Natural killer cell treated with Interleukin-12 subunit alpha and Interleukin-12 subunit beta and Interleukin-15 and Interleukin-18, amount 100 ng/mL, for 72 hours (primary cell): Measurements from ENCODE around the gene NECTIN1. TPM values are rescaled to one million over a fixed set of nuclear protein-coding genes. Genes with fewer than 3 reads are reported as not detected.

Experiments
- ATAC-seq, 2 donors: fragments of 150-1000 bp; cut with Tn5 transposase in 1 of 2; sonication (Bioruptor Pico), chemical (Tn5 transposase) in 1 of 2; 2 replicates each; pipeline ENCODE4 v1.10.0; 2021
- DNase-seq: peaks from one replicate; pipeline ENCODE4 v3.0.0; 2022; ENCODE audit warnings: low spot score
- H3K27ac Mint-ChIP-seq, 2 donors: 1 replicate in 1 of 2; 2 replicates in 1 of 2; pipeline ENCODE4 v1.8.0; 2022; ENCODE audit warnings: mixed read lengths in 2 of 2, mild to moderate bottlenecking in 1 of 2, moderate library complexity in 1 of 2
- H3K27me3 Mint-ChIP-seq, 2 donors: 1 replicate in 1 of 2; 2 replicates in 1 of 2; pipeline ENCODE4 v1.8.0; 2022; ENCODE audit warnings: mixed read lengths in 2 of 2
- H3K36me3 Mint-ChIP-seq: one replicate; pipeline ENCODE4 v1.8.0; 2022; ENCODE audit warnings: mixed read lengths
- H3K4me1 Mint-ChIP-seq, 2 donors: 1 replicate in 1 of 2; 2 replicates in 1 of 2; pipeline ENCODE4 v1.8.0; 2022; ENCODE audit warnings: low read depth in 2 of 2, mixed read lengths in 2 of 2, mild to moderate bottlenecking in 1 of 2
- H3K4me3 Mint-ChIP-seq: one replicate; pipeline ENCODE4 v1.8.0; 2022; ENCODE audit warnings: mixed read lengths
- H3K9me3 Mint-ChIP-seq: 2 replicates; pipeline ENCODE4 v1.8.0; 2022; ENCODE audit warnings: mixed read lengths
- total RNA-seq, 2 donors: library from RNA; stranded (reverse); gene quantifications; one replicate each; pipeline ENCODE4 v1.2.3, GENCODE V29; 2022

NECTIN1 gene
- total RNA-seq, 2 donors from 2014 or later: 2.3 to 2.6 TPM

DNA sequence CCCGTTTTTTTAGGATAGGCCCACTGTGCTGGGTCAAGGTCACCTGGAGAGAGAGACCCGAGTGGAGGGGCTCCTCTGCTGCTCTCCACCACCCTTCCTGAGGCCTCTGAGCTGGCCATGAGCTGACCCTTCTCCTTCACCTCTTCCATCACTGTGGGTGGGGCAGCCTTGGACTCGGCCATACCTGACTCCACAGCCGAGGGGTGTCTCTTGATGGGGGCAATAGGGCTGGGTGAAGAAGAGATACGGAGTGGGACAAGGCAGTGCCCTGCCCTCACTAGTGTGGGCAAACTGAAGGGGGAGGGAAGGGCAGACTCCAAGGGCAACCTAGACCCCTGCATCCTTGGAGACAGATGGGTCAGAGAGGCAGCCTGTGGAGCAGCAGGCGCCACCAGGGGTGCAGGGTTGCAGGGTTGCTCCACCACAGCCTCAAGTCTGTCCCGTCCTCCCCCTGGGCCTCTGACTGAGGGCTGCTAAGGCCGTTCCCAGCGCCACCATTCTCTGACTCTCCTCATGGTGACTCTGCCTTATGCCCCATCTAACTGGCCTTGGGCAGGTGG, 20.1 kb upstream of the NECTIN1 start:
- Mint-ChIP-seq H3K27me3 (peaks cover 38 to 46% of the 10 kb centered on the region in 2 donors), H3K27ac (no peak overlapping the region), H3K4me3 (no peak overlapping the region), H3K4me1 (peaks cover 4 to 7% of the 10 kb centered on the region in 2 donors), H3K9me3 (no peaks in the 10 kb centered on the region), H3K36me3 (no peaks in the 10 kb centered on the region)
- DNase-seq (no peak), ATAC-seq (no peak)

DNA sequence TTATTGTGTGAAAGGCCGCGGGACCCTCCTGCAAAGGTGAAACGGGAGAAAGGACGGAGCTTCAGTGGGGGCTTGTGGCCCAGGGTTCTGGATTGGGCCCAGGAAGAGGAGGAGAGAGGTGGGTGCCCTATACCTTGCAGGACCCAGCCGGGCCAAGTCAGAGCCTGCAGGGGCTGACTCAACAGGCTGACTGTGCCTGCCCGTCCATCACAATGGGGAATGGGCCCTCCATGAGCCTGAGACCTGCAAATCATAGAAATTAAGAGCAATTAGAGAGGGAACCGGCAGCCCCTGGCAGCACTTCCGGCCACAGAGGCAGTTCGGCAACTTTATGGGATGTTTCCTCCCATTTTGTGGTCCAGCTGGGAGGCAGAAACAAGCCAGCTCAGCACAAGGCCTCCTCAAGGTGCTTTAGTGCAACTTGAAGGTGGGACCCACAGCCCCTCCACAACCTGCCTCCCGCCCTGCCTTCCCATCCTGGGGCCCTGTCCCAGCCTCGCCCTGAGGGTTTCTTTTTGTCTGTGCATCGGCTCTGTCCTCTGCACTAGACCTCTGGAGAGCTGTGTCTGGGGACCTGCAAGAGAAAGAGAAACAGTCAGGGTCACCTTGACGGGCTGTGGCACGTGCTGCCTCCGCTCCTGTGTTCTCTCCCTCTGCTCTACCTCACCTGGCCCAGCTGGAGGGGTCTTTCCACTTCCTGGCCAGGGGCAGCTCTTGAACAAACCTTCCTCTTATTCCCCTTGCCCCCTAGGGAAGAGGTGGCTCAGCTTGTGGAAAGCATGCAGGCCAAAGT, 19.1 kb upstream of the NECTIN1 start:
- Mint-ChIP-seq H3K9me3 (no peaks in the 10 kb centered on the region), H3K36me3 (no peaks in the 10 kb centered on the region), H3K4me3 (no peak overlapping the region), H3K27me3 (peaks cover 41 to 51% of the 10 kb centered on the region in 2 donors), H3K4me1 (peaks cover 4 to 7% of the 10 kb centered on the region in 2 donors), H3K27ac (no peak overlapping the region)
- ATAC-seq (no peak), DNase-seq (no peak)

DNA sequence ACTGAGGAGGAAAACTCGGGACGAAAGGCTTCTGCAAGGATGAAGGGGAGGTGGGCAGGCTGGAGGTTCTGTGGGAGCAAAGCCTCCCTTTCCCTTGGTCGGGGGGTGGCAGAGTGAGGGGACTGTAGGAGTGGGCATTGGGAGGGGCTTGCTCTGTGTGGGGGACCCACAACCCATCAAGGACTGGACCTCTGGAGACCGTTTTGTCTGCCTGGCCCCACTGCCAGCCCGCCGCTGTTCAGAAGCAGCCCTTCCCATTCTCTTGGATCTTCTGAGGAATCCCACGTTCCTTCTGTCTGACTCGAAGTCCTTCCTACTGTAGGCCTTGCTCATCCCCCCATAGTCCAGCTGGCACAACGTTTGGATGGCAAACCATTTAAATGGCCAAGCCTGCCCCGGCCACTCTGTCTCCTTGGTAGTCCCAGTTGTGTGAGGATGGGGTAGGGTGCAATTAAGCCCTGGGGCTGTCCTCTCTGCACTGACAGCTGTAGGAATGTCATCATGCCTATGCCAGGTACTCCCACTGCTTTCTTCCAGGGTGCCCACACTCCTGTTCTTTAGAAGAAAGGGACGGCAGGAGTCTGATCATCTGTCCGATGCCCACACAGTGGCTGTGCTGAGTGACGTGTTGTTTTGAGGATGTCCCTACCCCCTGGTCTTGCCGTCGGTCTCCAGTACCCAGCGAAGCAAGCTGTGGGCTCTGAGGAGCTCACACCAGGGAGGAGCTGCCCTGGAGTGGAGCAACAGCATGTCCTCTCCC, 17.0 kb upstream of the NECTIN1 start:
- Mint-ChIP-seq H3K27me3 (peaks cover 42 to 50% of the 10 kb centered on the region in 2 donors), H3K36me3 (no peaks in the 10 kb centered on the region), H3K9me3 (no peaks in the 10 kb centered on the region), H3K4me1 (peaks cover 6 to 8% of the 10 kb centered on the region in 2 donors), H3K27ac (no peak overlapping the region), H3K4me3 (no peak overlapping the region)
- no peak for ATAC-seq
- no peak for DNase-seq

DNA sequence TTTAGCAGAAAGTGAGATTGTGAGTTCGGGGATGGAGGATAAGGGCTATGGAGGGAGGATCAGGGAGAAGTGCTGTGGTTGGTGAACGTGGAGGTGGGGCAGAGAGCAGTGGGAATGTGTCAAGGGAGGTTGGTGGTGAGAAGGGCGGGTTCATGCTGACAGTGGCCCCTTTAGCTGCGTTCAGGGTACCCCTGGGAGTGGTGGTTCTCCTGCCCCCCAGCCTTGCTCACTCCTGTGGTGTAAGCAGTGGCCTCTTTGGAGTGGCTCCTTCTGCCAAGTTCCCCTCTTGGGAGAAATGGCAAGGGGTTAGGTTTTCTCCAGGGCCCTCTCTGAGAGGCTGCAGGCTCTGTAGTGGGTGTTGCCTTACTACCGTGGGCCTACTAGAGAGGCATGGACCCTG, 16.1 kb upstream of the NECTIN1 start:
- H3K27ac Mint-ChIP-seq: no peak overlapping the region
- H3K36me3 Mint-ChIP-seq: no peaks in the 10 kb centered on the region
- peaks cover 6 to 8% of the 10 kb centered on the region in 2 donors for H3K4me1 Mint-ChIP-seq
- DNase-seq: no peak
- H3K4me3 Mint-ChIP-seq: no peak overlapping the region
- H3K9me3 Mint-ChIP-seq: no peaks in the 10 kb centered on the region
- no peak for ATAC-seq
- peaks cover 43 to 50% of the 10 kb centered on the region in 2 donors for H3K27me3 Mint-ChIP-seq

DNA sequence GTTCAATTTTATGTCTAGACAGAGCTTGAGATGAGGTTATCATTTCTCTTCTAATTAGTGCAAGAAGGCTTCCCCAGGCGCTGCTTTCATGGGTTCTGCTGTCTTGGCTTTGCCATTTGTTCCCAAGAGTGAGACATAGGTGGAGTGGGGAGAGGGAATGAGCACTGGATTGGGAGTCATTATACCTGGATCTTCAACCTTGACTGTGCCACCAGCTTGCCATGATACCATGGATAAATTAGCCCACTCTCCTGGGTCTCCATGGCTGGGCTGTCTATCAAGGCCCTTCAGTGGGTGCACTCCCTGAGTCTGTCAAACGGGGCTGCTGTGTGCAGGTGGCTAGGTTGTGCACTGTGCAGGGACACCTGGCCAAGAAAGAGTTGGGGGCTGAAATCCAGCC, 15.6 kb upstream of the NECTIN1 start:
- Mint-ChIP-seq H3K27ac (no peak overlapping the region), H3K27me3 (peaks cover 46 to 50% of the 10 kb centered on the region in 2 donors), H3K36me3 (no peaks in the 10 kb centered on the region), H3K4me1 (peaks cover 6 to 8% of the 10 kb centered on the region in 2 donors), H3K4me3 (no peak overlapping the region), H3K9me3 (no peaks in the 10 kb centered on the region)
- ATAC-seq (no peak), DNase-seq (no peak)

DNA sequence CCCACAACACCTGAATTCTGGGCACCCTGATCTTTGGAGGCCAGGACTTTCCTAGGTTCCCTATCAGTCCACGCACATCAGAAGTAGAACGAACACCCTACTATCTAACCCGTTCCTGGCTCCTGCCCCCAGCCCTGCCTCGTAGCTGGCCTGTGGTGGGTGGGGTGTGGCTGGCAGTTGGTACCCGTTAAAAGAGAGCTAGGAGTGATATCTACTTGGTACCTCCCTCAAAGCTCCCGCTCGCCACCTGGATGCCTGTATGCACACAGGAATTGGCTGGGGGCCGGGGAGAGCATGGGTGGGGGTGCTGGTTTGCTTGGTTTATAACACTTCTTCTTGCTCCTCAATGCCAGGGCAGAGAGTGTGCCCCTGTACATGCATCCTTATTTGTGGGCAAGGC, 14.0 kb upstream of the NECTIN1 start:
- Mint-ChIP-seq H3K27ac (no peak overlapping the region), H3K4me3 (no peak overlapping the region), H3K4me1 (peaks cover 6 to 8% of the 10 kb centered on the region in 2 donors), H3K27me3 (peaks cover 46 to 50% of the 10 kb centered on the region in 2 donors), H3K9me3 (no peaks in the 10 kb centered on the region), H3K36me3 (no peaks in the 10 kb centered on the region)
- ATAC-seq (no peak), DNase-seq (no peak)

DNA sequence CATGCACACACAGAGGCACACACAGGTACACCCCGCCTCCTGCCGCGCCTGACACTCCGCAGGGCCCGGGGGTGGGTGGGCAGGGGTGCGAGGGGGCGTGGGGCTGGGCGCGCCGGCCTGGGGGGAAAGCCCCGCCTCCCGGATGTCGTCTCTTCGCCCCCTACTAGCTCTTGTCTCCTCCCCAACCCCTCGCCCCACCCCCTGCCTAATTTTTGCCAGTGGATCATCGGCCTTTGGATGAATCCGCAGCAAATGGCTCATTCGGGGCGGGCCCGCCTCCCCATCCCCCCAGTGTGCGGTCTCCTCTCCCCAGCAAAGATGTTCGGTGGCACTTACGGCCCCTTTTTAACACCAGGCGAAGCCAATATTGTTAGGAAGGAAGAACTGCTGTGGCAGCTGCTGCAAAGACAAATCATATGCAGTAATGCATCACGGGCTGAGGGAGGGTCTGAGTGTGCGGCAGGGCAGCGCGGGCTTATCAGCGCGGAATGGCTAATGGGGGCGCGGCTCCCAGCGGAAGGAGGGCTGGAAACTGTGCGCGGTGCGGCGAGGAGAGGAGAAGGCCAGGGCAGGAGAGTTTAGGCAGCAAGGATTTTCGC, 13.4 kb upstream of the NECTIN1 start:
- peak overlapping the region; percentile 19 for H3K4me3 Mint-ChIP-seq
- no peak for DNase-seq

DNA sequence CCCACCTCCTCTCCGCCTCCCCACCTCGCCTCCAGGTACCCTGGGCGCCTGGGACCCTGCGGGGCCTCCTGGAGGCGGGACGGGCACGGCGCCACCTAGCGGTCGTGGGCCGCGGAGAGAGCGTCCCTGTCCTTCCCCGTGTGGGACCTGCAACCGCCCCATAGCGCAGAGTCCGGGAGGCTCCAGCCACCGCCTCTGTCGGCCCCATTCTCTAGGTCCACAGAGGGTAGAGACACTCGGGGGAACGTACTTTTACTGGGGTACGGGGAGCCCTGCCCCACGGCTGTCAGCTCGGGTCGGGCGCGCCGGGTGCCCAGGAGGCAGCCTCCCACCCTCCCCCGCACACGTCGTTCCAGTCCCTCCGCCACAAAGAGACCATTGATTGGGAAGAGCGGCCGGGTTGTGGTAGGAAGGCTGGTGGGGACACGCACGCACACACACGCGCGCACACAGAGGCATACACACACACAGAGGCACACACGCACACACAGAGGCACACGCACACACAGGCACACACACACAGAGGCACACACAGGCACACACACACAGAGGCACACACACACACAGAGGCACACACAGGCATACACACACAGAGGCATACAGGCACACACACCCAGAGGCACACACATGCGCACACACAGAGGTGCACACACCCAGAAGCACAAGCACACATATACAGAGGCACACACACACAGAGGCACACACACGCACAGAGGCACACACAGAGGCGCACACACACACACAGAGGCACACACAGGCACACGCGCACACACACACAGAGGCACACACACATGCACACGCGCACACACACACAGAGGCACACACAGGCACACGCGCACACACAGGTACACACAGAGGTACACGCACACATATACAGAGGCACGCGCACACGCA, 12.6 kb upstream of the NECTIN1 start:
- H3K9me3 Mint-ChIP-seq: no peaks in the 10 kb centered on the region
- ATAC-seq (peak; percentile 67 to 77), DNase-seq (no peak)
- H3K4me3 Mint-ChIP-seq: peak overlapping the region; percentile 19
- H3K4me1 Mint-ChIP-seq: peaks cover 6 to 8% of the 10 kb centered on the region in 2 donors
- H3K36me3 Mint-ChIP-seq: no peaks in the 10 kb centered on the region
- H3K27me3 Mint-ChIP-seq: peaks cover 46 to 48% of the 10 kb centered on the region in 2 donors
- no peak overlapping the region for H3K27ac Mint-ChIP-seq

More for the DNA sequence above, 13.4 kb upstream of the NECTIN1 start:
- Mint-ChIP-seq H3K4me1 (peaks cover 6 to 8% of the 10 kb centered on the region in 2 donors), H3K9me3 (no peaks in the 10 kb centered on the region), H3K27ac (no peak overlapping the region), H3K27me3 (peaks cover 45 to 47% of the 10 kb centered on the region in 2 donors), H3K36me3 (no peaks in the 10 kb centered on the region)
- ATAC-seq: no peak

DNA sequence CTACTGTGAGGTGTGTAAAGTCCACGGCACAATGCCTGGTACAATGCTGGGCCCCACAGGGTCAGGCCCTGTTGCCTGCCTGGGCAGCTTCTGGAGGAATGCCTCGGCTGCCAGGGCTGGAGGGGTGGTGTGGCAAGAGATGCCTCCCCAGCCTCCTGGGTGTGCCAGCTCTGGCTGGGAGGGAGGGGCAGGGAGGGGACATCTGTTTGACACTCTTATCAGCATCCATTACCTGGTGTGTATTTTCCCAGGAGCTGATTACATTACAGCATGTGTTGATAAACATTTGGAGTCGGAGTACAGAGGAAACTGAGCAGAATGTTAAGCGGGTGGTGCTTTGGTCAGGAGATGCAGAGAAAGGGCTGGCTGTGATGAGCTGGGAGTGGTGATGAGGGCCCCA, 11.0 kb upstream of the NECTIN1 start:
- no peak for ATAC-seq
- peaks cover 49 to 51% of the 10 kb centered on the region in 2 donors for H3K27me3 Mint-ChIP-seq
- H3K4me3 Mint-ChIP-seq: no peak overlapping the region

DNA sequence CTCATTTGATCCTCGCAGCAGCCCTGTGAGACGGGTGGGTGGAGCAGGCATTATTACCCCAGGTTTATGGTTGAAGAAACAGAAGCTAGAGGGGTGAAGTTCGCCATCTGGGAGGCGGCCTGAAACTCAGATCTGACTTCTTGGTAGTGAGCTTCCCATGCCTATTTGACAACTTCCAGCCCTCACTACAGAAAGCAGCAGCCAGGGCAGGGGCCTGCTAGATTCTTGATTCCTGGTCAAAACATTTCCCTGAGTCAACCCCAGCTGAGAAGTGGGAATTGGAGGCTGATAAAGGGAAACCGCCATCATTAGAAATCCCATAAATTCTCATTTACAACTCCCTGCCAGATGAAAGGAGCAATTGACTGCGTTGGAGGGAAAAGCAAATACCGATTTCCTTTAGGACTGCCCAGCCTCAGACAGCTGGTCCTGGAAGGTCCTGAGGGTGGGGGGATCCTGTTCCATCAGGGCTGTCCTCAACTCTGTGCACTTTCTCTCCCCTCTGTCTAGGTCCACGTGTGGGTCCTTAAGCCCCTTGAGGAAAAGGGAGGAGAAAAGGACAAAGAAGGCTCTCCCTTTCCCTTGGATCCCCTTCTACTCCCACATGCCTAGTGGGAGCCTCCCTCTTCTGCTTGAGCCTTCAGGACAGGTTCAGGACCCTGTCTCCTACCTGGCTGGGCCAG, 10.2 kb upstream of the NECTIN1 start:
- no peak for DNase-seq
- no peaks in the 10 kb centered on the region for H3K36me3 Mint-ChIP-seq
- H3K27me3 Mint-ChIP-seq: peaks cover 44 to 48% of the 10 kb centered on the region in 2 donors
- no peak overlapping the region for H3K4me3 Mint-ChIP-seq
- no peaks in the 10 kb centered on the region for H3K9me3 Mint-ChIP-seq
- ATAC-seq: no peak
- H3K27ac Mint-ChIP-seq: no peak overlapping the region
- peaks cover 6 to 8% of the 10 kb centered on the region in 2 donors for H3K4me1 Mint-ChIP-seq

More for the DNA sequence above, 11.0 kb upstream of the NECTIN1 start:
- no peak for DNase-seq
- no peaks in the 10 kb centered on the region for H3K36me3 Mint-ChIP-seq
- no peak overlapping the region for H3K27ac Mint-ChIP-seq
- no peaks in the 10 kb centered on the region for H3K9me3 Mint-ChIP-seq
- H3K4me1 Mint-ChIP-seq: peaks cover 6 to 8% of the 10 kb centered on the region in 2 donors

DNA sequence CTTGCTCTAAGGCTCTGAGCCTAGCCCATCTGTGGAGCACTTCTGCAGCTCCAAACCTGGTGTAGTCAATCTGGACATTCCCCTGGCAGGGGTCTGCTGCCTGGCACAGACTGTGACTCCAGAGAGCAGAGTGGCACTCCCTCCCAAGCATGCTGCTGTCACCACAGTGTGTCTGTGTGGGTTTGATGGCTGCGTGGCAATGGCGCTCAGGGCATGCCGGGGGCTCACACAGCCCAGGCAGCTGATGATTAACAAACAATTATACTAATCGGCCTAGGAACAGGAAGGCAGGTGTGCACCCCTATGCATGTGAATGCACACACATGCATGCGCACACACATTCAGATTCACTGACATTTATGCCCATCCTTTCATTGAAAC, 9.0 kb upstream of the NECTIN1 start:
- no peak for DNase-seq
- H3K4me1 Mint-ChIP-seq: peaks cover 6 to 8% of the 10 kb centered on the region in 2 donors
- H3K4me3 Mint-ChIP-seq: no peak overlapping the region
- H3K9me3 Mint-ChIP-seq: no peaks in the 10 kb centered on the region
- H3K27me3 Mint-ChIP-seq: peaks cover 45 to 47% of the 10 kb centered on the region in 2 donors
- no peak for ATAC-seq
- no peak overlapping the region for H3K27ac Mint-ChIP-seq
- no peaks in the 10 kb centered on the region for H3K36me3 Mint-ChIP-seq

DNA sequence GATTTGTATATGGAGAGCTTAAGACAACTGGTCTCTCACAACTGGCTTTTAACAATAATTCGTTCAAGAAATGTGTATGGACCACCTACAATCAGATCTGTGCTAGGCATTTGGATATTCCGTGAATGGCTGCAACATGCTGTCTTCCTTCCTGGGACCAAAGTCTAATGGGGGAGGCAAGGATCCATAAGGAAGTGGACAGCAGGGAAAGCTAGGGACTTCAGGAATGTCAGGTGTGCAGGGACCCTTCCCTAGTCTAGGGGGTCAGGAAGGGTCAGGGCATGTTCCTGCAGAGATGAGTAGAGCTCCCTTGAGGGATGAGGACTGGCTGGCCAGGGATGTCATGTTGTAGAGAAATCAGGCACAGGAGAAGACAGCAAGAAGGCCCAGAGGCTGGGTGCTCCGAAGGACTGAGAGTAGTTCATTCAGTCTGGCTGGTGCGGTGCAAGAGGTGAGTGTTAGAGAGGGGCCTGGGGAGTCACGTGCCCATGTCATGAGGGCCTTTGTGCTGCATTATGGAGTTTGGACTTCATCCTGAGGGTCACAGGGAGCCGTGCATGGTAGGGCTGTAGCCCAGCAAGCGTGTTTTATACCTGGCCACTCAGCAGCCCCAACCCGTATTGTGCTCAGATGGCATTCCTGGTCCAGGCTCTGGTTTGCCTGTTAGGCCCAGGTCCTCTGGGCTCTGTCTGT, 8.5 kb upstream of the NECTIN1 start:
- no peak for ATAC-seq
- no peaks in the 10 kb centered on the region for H3K36me3 Mint-ChIP-seq
- H3K27ac Mint-ChIP-seq: no peak overlapping the region
- peaks cover 41 to 42% of the 10 kb centered on the region in 2 donors for H3K27me3 Mint-ChIP-seq
- H3K4me1 Mint-ChIP-seq: peaks cover 6 to 7% of the 10 kb centered on the region in 2 donors
- no peak overlapping the region for H3K4me3 Mint-ChIP-seq
- H3K9me3 Mint-ChIP-seq: no peaks in the 10 kb centered on the region
- DNase-seq: no peak
